NCI-H1417 (cell line): ENCODE measurements around the gene TECPR2.

ENCODE experiments used
- DNase-seq, 3 experiments: peaks; one replicate each; lab custom pipeline; 2025; lab: John Stamatoyannopoulos, UW

TECPR2 gene

DNA sequence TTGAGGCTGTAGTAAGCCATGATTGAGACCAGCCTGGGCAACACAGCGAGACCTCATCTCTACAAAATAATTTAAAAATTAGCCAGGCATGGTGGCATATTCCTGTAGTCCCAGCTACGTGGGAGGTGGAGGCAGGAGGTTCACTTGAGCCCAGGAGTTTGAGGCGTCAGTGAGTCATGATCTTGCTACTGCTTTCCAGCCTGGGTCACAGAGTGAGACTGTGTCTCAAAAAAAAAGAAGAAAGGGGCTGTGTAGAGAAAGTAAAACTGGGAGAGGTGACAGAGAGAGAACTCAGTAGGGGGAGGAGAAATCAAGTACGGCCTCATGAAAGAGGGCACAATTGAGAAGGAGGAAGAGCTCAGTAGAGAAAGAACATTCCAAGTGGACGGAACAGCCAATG is 12.4 kb downstream of the TECPR2 start:
- no peak for DNase-seq

GRCh38 chr14:102377696-102378095 is 15.0 kb downstream of the TECPR2 start:
- DNase-seq = no peak

GRCh38 chr14:102378830-102379229 is 16.1 kb downstream of the TECPR2 start:
- no peak for DNase-seq

GRCh38 chr14:102387086-102387485 is 24.3 kb downstream of the TECPR2 start:
- DNase-seq = no peak

DNA sequence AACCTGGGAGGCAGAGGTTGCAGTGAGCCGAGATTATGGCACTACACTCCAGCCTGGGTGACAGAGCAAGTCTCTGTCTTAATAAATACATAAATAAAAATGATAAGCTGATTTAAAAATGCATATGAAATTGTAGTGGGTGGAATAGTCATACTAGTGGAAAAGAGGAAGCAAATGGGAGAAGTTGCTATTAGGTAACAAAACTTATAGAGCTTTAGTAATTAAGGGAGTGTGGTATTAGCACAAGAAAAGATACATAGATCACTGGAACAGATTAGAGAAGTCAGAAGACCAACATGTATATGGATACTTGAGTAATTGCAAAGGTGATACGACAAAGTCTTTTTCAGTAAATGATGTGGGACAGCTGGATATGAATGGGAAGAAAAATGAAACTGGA is 26.5 kb downstream of the TECPR2 start:
- no peak for DNase-seq

DNA sequence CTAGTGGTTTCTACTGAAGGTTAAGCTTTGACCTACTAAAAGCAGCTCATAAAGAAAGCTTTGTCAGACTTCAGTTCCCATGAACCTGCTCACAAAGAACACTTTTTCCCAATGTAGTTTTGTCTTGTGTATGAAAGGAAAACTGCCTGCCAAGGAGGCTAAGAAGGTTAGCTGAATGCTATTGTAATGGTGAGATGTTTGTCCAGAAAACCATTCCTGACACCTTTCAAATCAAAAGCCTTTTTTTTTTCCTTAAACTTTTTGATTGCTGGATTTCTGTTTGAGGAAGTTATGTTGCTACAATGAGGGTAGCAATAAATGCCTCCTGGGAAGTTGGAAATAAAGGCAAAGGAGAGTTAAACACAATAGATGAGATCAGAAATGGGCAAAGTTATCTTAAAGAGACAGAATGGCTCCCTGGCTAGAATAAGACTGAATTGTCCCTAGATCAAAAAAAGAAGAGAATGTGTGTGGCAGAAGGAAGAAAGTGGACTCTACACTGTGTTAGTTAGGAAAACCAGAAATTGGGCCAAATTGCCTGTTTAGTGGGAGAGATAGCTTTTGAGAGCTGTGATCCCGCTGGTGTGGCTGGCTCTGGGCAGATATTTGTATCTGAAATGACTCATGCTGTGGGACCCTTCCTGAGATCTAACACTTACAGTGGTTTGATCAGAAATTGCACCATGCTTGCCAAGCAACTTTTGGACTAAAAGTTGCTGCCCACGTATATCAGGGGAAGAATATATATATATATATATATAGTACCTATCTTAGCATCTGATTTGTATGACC is 27.5 kb downstream of the TECPR2 start:
- DNase-seq = no peak

GRCh38 chr14:102392506-102392905 is 29.8 kb downstream of the TECPR2 start:
- no peak for DNase-seq

- DNase-seq = no peak
These were observed 32.1 kb downstream of the TECPR2 start for GRCh38 chr14:102394717-102395375.

- no peak for DNase-seq
These were observed 33.8 kb downstream of the TECPR2 start for GRCh38 chr14:102396521-102396920.

- no peak for DNase-seq
These were observed 40.3 kb downstream of the TECPR2 start for GRCh38 chr14:102403028-102403427.

DNA sequence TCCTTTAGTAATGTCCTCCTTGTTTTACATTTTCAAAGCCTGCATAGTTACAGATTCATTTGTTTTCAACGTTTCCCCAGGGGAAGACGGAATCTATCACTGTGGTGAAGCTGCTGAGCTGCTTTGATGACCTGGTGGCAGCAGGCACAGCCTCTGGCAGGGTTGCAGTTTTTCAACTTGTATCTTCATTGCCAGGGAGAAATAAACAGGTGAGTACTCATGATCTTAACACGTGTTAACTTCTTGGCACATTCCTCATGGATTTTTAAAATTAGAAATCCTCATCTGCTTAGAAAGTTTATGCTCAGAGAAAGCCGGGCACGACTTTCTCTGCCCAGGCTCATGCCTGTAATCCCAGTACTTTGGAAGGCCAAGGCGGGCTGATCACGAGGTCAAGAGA is 44.5 kb downstream of the TECPR2 start:
- DNase-seq = no peak

DNA sequence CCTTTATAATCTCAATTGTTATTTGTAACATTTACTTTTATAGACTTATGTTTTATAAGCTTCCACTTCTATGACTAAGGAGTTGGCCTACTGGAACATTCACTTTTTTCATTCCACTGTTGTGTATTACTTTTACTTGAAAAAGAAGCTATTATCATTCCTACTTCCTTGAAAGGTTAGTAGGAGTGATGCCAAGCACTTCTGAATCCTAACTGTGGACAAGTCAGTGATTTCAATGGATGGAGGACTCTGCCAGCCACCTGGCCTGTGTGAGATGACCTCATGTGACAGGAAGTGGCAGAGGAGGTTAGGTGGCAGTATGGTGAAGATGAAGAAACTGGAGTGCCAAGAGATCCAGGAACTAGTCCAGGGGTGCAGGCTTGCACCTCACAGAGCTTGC is 46.0 kb downstream of the TECPR2 start:
- DNase-seq = no peak

DNA sequence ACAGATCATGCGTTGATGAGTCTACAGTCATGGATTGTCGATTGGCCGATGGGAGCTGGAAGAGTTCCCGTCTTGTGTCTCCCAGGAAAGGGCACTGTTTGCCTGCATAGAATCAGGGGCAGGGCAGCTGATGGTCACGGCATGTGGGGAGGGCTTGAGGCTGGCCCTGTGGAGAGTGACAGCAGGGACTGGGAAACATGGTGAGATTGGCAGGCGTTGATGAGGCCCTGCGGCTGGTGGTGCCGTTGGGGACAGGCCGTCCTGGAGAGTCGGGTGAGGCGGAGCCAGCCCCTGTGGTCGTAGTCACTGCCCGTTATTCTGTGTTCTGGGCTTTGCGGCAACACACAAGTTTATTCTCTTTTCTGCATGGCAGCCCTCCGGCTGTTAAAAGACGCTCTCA is 52.9 kb downstream of the TECPR2 start:
- no peak for DNase-seq

GRCh38 chr14:102417001-102417431 is 54.3 kb downstream of the TECPR2 start:
- DNase-seq = no peak

DNA sequence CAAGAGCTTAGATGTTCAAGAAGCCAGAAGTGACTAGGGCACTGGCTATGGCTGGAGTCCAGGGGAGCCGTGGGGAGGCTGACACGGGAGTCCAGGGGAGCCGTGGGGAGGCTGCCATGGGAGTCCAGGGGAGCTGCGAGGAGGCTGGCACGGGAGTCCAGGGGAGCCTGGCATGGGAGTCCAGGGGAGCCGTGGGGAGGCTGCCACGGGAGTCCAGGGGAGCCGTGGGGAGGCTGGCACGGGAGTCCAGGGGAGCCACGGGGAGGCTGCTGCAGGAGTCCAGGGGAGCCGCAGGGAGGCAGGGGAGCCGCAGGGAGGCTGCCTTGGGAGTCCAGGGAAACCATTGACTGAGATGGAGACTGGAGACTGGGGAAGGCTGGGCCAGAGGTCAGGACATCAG is 54.9 kb downstream of the TECPR2 start:
- DNase-seq = no peak

DNA sequence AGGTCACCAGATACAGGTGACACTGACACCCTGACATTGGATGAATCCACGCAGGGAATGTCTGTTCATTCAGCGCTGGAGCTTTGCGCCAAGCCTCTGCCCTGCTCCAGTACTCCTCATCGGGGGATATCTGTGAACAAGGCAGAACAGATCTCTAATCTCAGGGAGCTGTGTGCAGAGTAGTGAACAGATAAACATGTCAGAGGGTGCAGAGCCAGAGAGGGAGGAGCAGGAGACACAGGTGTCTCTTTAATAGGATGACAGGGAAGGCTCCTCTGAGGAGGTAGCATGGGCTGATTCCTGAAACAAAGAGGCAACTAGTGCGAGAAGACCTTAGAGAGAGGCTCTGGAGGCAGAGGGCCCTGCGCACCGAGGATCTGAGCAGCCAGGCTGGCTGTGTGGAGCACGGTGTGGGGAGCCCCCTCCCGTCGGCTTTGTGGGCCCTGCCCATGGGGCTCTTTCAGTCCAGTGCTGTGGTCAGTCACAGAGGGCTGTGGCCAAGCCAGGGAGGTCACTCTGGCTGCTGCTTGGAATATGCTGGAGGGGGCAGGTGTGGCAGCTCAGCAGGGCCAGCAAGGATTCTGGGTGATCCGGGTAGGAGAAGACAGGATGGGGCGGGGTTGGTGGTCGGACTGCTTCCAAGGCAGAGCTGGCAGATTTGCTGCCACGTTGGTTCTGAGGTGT is 55.6 kb downstream of the TECPR2 start:
- DNase-seq = no peak

GRCh38 chr14:102418853-102419240 is 56.1 kb downstream of the TECPR2 start:
- no peak for DNase-seq

GRCh38 chr14:102419276-102419675 is 56.5 kb downstream of the TECPR2 start:
- no peak for DNase-seq

DNA sequence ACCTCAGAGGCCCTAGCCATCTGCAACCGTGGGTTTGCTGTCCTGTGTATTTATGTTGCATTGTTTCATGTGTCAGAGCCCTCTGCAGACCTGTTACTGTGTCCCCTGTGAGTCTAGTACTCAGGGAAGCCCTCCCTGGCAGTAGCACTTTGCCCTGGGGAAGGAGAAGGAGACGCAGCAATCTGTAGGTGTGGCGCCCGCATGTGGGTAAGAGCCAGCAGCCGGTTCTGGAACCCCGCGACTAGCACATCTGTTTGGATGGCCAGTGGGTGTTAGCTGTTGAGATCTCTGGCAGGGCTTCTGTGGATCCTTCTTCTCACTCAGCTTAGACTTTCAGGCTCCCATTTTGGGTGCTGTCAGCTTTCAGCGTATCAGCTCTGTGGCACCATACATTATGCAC is 57.0 kb downstream of the TECPR2 start:
- no peak for DNase-seq

DNA sequence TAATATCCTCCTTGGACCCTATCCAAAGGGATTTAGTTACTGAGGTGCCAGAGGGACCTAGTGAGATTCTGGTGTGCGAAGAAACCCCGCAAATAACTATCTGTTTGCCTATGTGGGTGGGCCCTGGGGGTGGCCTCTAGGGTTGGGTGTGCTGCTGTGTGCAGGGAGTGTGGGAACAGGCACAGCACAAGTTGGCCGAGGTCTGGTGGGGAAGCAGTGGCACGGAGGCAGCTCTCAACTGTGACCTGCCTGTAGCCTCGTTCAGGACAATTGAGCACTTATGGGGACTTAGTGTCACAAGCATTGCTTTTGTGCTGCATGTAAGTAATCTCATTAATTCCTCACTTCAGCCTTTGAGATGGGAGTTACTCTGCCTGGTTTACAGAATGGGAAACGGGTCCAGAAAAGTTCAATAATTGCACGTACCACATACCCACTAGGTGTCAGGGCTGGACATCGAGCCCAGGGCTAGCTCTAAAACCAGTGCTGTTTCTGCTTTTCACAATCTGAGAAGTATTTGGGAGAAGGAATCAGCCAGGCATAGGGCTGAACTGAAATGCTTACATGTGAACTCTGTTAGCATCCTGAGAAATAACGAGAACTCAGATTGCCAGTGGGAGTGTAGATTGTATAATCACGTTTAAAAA is 58.8 kb downstream of the TECPR2 start:
- no peak for DNase-seq

DNA sequence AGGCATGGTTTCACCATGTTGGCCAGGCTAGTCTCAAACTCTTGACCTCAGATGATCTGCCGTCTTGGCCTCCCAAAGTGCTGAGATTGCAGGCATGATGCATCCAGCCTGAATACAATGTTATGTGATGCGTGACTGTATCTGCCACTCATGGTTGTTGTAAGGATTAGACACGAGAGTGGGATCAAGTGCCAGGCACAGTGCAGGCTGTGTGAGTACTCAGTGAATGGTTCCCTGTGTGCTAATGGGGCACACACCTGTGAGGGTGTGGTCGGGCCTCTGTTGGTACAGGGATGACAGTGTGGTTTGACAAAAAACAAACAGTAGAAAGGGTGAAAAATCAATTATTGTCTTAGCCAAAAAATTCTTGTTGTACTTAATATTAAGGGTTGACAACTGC is 61.8 kb downstream of the TECPR2 start:
- peak in 1 of 3 experiments; percentile 26 for DNase-seq

- DNase-seq = no peak
These were observed 62.2 kb downstream of the TECPR2 start for GRCh38 chr14:102424923-102425322.

DNA sequence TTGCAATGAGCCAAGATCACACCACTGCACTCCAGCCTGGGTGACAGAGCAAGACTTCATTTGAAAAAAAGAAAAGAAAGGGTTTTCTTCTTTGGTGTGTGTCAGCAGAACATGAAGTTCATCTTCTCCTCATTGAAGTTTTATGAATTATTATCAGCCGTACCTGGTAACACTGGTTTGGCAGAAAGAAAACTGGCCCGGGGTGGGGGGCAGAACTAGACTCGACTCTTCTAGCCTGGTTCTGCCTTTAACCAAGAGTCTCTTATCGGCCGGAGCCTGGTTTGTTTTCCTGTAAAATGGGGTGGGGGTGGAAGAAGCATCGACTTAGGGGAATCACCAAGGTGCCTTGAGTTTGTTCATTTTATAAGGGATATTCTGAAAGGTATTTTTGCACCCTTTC is 64.1 kb downstream of the TECPR2 start:
- no peak for DNase-seq
